Measurements from ENCODE around the gene SLX9. TPM values are rescaled to one million over a fixed set of nuclear protein-coding genes. Genes with fewer than 3 reads are reported as not detected.

The SLX9 gene
- total RNA-seq, 1 experiment from 2014 or later = 77.2 TPM

DNA sequence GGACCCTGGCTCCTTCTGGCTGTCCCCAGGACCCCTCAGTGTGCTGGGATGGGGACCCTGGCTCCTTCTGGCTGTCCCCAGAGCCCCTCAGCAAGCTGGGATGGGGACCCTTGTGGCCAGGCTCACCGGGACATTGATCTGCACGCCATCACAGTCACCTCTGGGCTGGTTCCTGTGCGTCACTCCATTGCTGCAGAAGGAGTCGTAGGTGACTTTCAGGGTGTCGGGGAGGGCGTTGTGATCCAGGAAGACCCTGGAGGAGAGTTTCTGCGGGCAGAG, 46.6 kb upstream of the SLX9 start:
- Mint-ChIP-seq H3K4me1 (no peaks in the 10 kb centered on the region), H3K27me3 (ENCODE audit: low read depth) (no peaks in the 10 kb centered on the region), H3K4me3 (no peak overlapping the region), H3K36me3 (no peaks in the 10 kb centered on the region), H3K27ac (no peak overlapping the region), H3K9me3 (no peaks in the 10 kb centered on the region)
- ChIA-PET POLR2A (no interaction called here), CTCF (interaction anchor here (0.7 to 4.0 kb wide), 6 partner anchors 14 to 235 kb away, joined by 3 to 25 read pairs (median 4); no protein-coding TSS in a partner anchor)
- no peak for DNase-seq (ENCODE audit: low spot score)
- no peak for TF ChIP-seq MXD4 (CRISPR knock-in tag; IDR thresholded peaks at IDR 0.05; ENCODE audit: borderline replicate concordance)
- TF ChIP-seq, protein P1, sequence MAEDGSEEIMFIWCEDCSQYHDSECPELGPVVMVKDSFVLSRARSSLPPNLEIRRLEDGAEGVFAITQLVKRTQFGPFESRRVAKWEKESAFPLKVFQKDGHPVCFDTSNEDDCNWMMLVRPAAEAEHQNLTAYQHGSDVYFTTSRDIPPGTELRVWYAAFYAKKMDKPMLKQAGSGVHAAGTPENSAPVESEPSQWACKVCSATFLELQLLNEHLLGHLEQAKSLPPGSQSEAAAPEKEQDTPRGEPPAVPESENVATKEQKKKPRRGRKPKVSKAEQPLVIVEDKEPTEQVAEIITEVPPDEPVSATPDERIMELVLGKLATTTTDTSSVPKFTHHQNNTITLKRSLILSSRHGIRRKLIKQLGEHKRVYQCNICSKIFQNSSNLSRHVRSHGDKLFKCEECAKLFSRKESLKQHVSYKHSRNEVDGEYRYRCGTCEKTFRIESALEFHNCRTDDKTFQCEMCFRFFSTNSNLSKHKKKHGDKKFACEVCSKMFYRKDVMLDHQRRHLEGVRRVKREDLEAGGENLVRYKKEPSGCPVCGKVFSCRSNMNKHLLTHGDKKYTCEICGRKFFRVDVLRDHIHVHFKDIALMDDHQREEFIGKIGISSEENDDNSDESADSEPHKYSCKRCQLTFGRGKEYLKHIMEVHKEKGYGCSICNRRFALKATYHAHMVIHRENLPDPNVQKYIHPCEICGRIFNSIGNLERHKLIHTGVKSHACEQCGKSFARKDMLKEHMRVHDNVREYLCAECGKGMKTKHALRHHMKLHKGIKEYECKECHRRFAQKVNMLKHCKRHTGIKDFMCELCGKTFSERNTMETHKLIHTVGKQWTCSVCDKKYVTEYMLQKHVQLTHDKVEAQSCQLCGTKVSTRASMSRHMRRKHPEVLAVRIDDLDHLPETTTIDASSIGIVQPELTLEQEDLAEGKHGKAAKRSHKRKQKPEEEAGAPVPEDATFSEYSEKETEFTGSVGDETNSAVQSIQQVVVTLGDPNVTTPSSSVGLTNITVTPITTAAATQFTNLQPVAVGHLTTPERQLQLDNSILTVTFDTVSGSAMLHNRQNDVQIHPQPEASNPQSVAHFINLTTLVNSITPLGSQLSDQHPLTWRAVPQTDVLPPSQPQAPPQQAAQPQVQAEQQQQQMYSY (CRISPR knock-in tag; IDR thresholded peaks at IDR 0.05) = no peak
- TF ChIP-seq, protein P2, sequence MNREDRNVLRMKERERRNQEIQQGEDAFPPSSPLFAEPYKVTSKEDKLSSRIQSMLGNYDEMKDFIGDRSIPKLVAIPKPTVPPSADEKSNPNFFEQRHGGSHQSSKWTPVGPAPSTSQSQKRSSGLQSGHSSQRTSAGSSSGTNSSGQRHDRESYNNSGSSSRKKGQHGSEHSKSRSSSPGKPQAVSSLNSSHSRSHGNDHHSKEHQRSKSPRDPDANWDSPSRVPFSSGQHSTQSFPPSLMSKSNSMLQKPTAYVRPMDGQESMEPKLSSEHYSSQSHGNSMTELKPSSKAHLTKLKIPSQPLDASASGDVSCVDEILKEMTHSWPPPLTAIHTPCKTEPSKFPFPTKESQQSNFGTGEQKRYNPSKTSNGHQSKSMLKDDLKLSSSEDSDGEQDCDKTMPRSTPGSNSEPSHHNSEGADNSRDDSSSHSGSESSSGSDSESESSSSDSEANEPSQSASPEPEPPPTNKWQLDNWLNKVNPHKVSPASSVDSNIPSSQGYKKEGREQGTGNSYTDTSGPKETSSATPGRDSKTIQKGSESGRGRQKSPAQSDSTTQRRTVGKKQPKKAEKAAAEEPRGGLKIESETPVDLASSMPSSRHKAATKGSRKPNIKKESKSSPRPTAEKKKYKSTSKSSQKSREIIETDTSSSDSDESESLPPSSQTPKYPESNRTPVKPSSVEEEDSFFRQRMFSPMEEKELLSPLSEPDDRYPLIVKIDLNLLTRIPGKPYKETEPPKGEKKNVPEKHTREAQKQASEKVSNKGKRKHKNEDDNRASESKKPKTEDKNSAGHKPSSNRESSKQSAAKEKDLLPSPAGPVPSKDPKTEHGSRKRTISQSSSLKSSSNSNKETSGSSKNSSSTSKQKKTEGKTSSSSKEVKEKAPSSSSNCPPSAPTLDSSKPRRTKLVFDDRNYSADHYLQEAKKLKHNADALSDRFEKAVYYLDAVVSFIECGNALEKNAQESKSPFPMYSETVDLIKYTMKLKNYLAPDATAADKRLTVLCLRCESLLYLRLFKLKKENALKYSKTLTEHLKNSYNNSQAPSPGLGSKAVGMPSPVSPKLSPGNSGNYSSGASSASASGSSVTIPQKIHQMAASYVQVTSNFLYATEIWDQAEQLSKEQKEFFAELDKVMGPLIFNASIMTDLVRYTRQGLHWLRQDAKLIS (CRISPR knock-in tag; IDR thresholded peaks at IDR 0.05; ENCODE audit: borderline replicate concordance) = no peak
- TF ChIP-seq, protein P3, sequence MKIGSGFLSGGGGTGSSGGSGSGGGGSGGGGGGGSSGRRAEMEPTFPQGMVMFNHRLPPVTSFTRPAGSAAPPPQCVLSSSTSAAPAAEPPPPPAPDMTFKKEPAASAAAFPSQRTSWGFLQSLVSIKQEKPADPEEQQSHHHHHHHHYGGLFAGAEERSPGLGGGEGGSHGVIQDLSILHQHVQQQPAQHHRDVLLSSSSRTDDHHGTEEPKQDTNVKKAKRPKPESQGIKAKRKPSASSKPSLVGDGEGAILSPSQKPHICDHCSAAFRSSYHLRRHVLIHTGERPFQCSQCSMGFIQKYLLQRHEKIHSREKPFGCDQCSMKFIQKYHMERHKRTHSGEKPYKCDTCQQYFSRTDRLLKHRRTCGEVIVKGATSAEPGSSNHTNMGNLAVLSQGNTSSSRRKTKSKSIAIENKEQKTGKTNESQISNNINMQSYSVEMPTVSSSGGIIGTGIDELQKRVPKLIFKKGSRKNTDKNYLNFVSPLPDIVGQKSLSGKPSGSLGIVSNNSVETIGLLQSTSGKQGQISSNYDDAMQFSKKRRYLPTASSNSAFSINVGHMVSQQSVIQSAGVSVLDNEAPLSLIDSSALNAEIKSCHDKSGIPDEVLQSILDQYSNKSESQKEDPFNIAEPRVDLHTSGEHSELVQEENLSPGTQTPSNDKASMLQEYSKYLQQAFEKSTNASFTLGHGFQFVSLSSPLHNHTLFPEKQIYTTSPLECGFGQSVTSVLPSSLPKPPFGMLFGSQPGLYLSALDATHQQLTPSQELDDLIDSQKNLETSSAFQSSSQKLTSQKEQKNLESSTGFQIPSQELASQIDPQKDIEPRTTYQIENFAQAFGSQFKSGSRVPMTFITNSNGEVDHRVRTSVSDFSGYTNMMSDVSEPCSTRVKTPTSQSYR (CRISPR knock-in tag; IDR thresholded peaks at IDR 0.05) = no peak
- TF ChIP-seq ETV6 (CRISPR knock-in tag; IDR thresholded peaks at IDR 0.05) = no peak
- TF ChIP-seq, protein P4, sequence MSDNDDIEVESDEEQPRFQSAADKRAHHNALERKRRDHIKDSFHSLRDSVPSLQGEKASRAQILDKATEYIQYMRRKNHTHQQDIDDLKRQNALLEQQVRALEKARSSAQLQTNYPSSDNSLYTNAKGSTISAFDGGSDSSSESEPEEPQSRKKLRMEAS (CRISPR knock-in tag; IDR thresholded peaks at IDR 0.05) = no peak
- TF ChIP-seq FOXJ3 (CRISPR knock-in tag; IDR thresholded peaks at IDR 0.05; ENCODE audit: borderline replicate concordance) = no peak
- TF ChIP-seq ESRRA (CRISPR knock-in tag; IDR thresholded peaks at IDR 0.05; ENCODE audit: borderline replicate concordance) = no peak
- TF ChIP-seq, protein P5, sequence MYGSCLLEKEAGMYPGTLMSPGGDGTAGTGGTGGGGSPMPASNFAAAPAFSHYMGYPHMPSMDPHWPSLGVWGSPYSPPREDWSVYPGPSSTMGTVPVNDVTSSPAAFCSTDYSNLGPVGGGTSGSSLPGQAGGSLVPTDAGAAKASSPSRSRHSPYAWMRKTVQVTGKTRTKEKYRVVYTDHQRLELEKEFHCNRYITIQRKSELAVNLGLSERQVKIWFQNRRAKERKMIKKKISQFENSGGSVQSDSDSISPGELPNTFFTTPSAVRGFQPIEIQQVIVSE (CRISPR knock-in tag; IDR thresholded peaks at IDR 0.05; ENCODE audit: borderline replicate concordance) = no peak
- no peak for TF ChIP-seq SMAD3 (CRISPR knock-in tag; IDR thresholded peaks at IDR 0.05; ENCODE audit: borderline replicate concordance)
- TF ChIP-seq, protein P6, sequence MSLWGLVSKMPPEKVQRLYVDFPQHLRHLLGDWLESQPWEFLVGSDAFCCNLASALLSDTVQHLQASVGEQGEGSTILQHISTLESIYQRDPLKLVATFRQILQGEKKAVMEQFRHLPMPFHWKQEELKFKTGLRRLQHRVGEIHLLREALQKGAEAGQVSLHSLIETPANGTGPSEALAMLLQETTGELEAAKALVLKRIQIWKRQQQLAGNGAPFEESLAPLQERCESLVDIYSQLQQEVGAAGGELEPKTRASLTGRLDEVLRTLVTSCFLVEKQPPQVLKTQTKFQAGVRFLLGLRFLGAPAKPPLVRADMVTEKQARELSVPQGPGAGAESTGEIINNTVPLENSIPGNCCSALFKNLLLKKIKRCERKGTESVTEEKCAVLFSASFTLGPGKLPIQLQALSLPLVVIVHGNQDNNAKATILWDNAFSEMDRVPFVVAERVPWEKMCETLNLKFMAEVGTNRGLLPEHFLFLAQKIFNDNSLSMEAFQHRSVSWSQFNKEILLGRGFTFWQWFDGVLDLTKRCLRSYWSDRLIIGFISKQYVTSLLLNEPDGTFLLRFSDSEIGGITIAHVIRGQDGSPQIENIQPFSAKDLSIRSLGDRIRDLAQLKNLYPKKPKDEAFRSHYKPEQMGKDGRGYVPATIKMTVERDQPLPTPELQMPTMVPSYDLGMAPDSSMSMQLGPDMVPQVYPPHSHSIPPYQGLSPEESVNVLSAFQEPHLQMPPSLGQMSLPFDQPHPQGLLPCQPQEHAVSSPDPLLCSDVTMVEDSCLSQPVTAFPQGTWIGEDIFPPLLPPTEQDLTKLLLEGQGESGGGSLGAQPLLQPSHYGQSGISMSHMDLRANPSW (CRISPR knock-in tag; conservative IDR thresholded peaks at IDR 0.05; ENCODE audit: low read depth) = no peak
- no peak for TF ChIP-seq SMAD4 (CRISPR knock-in tag; IDR thresholded peaks at IDR 0.05)
- no peak for TF ChIP-seq RORB (CRISPR knock-in tag; IDR thresholded peaks at IDR 0.05)
- TF ChIP-seq OVOL2 (CRISPR knock-in tag; IDR thresholded peaks at IDR 0.05; ENCODE audit: borderline replicate concordance) = no peak
- TF ChIP-seq, protein P7, sequence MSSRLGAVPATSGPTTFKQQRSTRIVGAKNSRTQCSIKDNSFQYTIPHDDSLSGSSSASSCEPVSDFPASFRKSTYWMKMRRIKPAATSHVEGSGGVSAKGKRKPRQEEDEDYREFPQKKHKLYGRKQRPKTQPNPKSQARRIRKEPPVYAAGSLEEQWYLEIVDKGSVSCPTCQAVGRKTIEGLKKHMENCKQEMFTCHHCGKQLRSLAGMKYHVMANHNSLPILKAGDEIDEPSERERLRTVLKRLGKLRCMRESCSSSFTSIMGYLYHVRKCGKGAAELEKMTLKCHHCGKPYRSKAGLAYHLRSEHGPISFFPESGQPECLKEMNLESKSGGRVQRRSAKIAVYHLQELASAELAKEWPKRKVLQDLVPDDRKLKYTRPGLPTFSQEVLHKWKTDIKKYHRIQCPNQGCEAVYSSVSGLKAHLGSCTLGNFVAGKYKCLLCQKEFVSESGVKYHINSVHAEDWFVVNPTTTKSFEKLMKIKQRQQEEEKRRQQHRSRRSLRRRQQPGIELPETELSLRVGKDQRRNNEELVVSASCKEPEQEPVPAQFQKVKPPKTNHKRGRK (CRISPR knock-in tag; IDR thresholded peaks at IDR 0.05; ENCODE audit: borderline replicate concordance) = no peak
- no peak for TF ChIP-seq ATF1 (CRISPR knock-in tag; IDR thresholded peaks at IDR 0.05)
- TF ChIP-seq GRHL2 (CRISPR knock-in tag; IDR thresholded peaks at IDR 0.05; ENCODE audit: insufficient replicate concordance, severe bottlenecking) = no peak
- ATAC-seq = no peak
